ENCODE data around the gene COL17A1. TPM values are rescaled to one million over a fixed set of nuclear protein-coding genes. Genes with fewer than 3 reads are reported as not detected.

Gene COL17A1
- total and polyA plus RNA-seq, 9 of the 15 experiments (the other 6 are each of a cell fraction or from before 2014, with no cell fraction given), result not detected

DNA sequence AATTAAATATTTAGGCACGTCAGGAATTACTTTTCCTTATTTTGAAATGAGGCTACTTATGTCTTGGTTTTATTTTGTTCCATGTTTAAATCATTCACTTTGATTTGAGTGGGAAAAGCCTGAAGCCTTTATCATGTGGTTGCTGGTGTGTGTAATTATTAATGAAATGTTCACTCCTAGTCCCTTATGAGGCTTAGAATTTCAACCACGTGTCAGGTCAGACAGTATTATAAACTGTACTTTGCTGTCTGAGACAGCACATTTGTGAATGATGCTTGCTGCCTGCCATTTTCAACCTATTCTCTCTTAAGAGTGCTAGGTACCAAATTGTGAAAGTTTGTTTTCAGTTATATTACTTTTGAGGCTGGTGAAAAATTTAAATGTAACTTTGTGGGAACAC lies 58.9 kb downstream of the COL17A1 start (continued):
- TF ChIP-seq TBL1XR1 (IDR thresholded peaks at IDR 0.05; ENCODE audit: low read length in 2 of 2), result no peak

DNA sequence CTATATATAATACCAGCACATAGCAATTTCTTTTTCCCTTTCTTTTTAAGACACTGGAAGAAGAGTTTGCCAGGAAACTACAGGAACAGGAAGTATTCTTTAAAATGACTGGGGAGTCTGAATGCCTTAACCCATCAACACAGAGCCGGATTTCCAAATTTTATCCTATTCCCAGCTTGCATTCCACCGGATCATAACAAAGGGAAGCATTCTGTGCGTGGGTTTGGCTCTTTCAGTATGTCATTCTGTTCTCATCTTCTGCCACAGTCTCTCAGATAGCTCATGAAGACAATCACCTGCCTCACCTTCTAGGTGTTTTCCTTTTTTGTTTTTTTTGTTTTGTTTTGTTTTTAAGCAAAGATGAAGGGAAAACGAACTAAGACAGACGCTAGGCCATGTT lies 60.2 kb downstream of the COL17A1 start:
- H3K9me3 ChIP-seq (replicated peaks; ENCODE audit: control insufficient read depth, insufficient read depth, low read depth, low read length), result no peaks in the 10 kb centered on the region
- ATAC-seq (no peak), DNase-seq (ENCODE audit: extremely low read depth in 1 of 4, low spot score in 3 of 4) (no peak), FAIRE-seq (no peak)
- no peaks in the 10 kb centered on the region for H3K9me1 ChIP-seq (ENCODE audit: control insufficient read depth, insufficient read depth, low read length)
- in situ Hi-C loops (cut with MboI) (no loop called here), intact Hi-C loops (cut with micrococcal nuclease) (no loop called here)
- H3K4me1 ChIP-seq (replicated peaks in 1 of 2; ENCODE audit: control insufficient read depth in 2 of 2, insufficient read depth in 2 of 2, low read length in 2 of 2), result no peaks in the 10 kb centered on the region
- H3K4me2 ChIP-seq (ENCODE audit: insufficient read depth, low read length), result no peak overlapping the region
- BruUV-seq (replicated peaks), result no TSS peak
- WGBS (ENCODE audit: insufficient coverage, low coverage, missing lambda C conversion rate), result 93% methylated on average over 5 of the region's 5 CpGs
- H3K9ac ChIP-seq (ENCODE audit: insufficient read depth in 1 of 2, low read depth in 2 of 2, low read length in 2 of 2), result no peak overlapping the region
- H2AFZ ChIP-seq (ENCODE audit: low read depth, low read length), result no peak overlapping the region
- H3K79me2 ChIP-seq (ENCODE audit: control insufficient read depth, insufficient read depth, low read length), result no peaks in the 10 kb centered on the region
- no peaks in the 10 kb centered on the region; the same call in 1 of the 2 replicates for H4K20me1 ChIP-seq (replicated peaks; ENCODE audit: control insufficient read depth, insufficient read depth, low read length)
- ChIA-PET POLR2A (no interaction called here), CTCF (ENCODE audit: low intra/inter-chr PET ratio) (no interaction called here)
- H3K27ac ChIP-seq (ENCODE audit: extremely low read depth, low read depth, low read length), result no peak overlapping the region
- no peak for TF ChIP-seq ARID1B (IDR thresholded peaks at IDR 0.05)
- no peak for TF ChIP-seq ZNF354B (CRISPR knock-in tag; IDR thresholded peaks at IDR 0.05)
- TF ChIP-seq ADNP (tag; IDR thresholded peaks at IDR 0.05), result no peak
- TF ChIP-seq SRF (CRISPR knock-in tag; IDR thresholded peaks at IDR 0.05), result no peak
- TF ChIP-seq, protein P1, sequence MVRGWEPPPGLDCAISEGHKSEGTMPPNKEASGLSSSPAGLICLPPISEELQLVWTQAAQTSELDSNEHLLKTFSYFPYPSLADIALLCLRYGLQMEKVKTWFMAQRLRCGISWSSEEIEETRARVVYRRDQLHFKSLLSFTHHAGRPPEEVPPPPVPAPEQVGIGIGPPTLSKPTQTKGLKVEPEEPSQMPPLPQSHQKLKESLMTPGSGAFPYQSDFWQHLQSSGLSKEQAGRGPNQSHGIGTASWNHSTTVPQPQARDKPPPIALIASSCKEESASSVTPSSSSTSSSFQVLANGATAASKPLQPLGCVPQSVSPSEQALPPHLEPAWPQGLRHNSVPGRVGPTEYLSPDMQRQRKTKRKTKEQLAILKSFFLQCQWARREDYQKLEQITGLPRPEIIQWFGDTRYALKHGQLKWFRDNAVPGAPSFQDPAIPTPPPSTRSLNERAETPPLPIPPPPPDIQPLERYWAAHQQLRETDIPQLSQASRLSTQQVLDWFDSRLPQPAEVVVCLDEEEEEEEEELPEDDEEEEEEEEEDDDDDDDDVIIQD (CRISPR knock-in tag; IDR thresholded peaks at IDR 0.05), result no peak
- no peak for TF ChIP-seq ZNF134 (CRISPR knock-in tag; conservative IDR thresholded peaks at IDR 0.05)
- TF ChIP-seq, protein P2, sequence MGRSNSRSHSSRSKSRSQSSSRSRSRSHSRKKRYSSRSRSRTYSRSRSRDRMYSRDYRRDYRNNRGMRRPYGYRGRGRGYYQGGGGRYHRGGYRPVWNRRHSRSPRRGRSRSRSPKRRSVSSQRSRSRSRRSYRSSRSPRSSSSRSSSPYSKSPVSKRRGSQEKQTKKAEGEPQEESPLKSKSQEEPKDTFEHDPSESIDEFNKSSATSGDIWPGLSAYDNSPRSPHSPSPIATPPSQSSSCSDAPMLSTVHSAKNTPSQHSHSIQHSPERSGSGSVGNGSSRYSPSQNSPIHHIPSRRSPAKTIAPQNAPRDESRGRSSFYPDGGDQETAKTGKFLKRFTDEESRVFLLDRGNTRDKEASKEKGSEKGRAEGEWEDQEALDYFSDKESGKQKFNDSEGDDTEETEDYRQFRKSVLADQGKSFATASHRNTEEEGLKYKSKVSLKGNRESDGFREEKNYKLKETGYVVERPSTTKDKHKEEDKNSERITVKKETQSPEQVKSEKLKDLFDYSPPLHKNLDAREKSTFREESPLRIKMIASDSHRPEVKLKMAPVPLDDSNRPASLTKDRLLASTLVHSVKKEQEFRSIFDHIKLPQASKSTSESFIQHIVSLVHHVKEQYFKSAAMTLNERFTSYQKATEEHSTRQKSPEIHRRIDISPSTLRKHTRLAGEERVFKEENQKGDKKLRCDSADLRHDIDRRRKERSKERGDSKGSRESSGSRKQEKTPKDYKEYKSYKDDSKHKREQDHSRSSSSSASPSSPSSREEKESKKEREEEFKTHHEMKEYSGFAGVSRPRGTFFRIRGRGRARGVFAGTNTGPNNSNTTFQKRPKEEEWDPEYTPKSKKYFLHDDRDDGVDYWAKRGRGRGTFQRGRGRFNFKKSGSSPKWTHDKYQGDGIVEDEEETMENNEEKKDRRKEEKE (IDR thresholded peaks at IDR 0.05; ENCODE audit: borderline replicate concordance in 1 of 2, control insufficient read depth in 1 of 2, low read depth in 2 of 2, low read length in 1 of 2), result no peak
- TF ChIP-seq, protein P3, sequence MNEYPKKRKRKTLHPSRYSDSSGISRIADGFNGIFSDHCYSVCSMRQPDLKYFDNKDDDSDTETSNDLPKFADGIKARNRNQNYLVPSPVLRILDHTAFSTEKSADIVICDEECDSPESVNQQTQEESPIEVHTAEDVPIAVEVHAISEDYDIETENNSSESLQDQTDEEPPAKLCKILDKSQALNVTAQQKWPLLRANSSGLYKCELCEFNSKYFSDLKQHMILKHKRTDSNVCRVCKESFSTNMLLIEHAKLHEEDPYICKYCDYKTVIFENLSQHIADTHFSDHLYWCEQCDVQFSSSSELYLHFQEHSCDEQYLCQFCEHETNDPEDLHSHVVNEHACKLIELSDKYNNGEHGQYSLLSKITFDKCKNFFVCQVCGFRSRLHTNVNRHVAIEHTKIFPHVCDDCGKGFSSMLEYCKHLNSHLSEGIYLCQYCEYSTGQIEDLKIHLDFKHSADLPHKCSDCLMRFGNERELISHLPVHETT (CRISPR knock-in tag; conservative IDR thresholded peaks at IDR 0.05 in 1 of 2, IDR thresholded peaks at IDR 0.05 in 1 of 2), result no peak
- no peak overlapping the region for H3K4me3 ChIP-seq
- H3K36me3 ChIP-seq (ENCODE audit: control insufficient read depth, insufficient read depth, low read length), result peaks cover 75% of the 10 kb centered on the region; the same call in 2 of the 3 replicates
- no peaks in the 10 kb centered on the region for H3K27me3 ChIP-seq (ENCODE audit: control insufficient read depth in 2 of 2, insufficient read depth in 2 of 2, low read length in 2 of 2)
